Gastroesophageal sphincter (tissue), 3 donors: ENCODE data around the gene RABGGTA.

Source experiments
- EP300 ChIP-seq: sonication (generic); formaldehyde crosslinking; IDR thresholded peaks from one replicate; pipeline ENCODE4 v1.6.1; 2017; ENCODE audit warnings: antibody characterized with exemption, mild to moderate bottlenecking
- POLR2A ChIP-seq, 2 donors: fragments of 450-650 bp; IDR thresholded peaks; one replicate each; pipeline ENCODE4 v1.6.1; 2017; ENCODE audit warnings: antibody characterized with exemption in 2 of 2, mild to moderate bottlenecking in 2 of 2, moderate library complexity in 1 of 2
- POLR2AphosphoS5 ChIP-seq: sonication (generic); formaldehyde crosslinking; IDR thresholded peaks from one replicate; pipeline ENCODE4 v1.6.1; 2017; ENCODE audit warnings: antibody characterized with exemption
- TF ChIP-seq, protein P1 (sequence below), 4 experiments: fragments of 200-600 bp in 2 of 4; fragments of 450-650 bp in 2 of 4; sonication (generic) in 1 of 4; IDR thresholded peaks; one replicate each; pipeline ENCODE4 v1.5.1; 2017 to 2019; ENCODE audit warnings: antibody characterized with exemption in 4 of 4, mild to moderate bottlenecking in 2 of 4, moderate library complexity in 2 of 4

DNA sequence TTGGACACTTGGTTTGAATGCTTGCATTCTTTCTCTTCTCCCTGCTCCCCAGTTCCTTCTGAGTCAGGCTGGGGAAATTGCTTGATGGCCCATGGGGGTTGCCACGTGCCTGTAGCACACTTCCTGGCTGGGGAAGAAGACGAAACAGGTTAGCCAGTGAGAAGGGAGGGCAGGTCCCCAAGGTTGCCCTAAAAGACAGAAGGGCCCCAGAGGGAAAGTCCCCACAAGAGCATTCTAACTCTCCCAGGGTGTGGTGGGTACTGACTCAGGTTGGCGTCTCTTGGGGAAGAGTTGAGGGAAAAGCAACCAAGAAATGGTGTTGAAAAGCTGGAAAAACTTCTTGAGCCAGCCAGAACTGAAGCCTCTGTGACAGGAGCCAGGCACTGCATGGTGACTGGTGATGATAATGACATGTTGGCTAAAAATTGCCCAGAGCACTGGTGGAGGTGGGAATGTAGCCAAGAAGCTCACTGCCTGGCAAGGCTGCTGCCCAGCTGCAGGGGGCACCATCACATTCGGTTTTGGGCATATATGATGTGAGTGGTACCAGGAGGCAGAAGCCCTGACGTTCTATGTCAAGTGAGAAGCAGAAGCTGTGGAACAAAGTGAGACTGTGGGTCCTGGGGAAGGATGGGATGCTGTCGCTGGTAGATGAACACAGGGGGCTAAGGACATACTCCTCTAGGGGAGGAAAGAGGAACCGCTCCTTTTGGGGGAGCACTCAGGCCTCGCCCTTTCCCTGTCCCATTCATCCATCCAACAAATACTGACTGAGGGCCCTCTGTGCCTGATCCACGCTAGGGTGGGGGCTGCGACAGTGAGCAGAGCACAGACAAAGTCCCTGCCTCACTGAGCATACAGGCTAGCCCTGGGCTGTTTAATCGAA, 8.1 kb upstream of the RABGGTA start:
- no peak for TF ChIP-seq POLR2A (IDR thresholded peaks at IDR 0.05)
- TF ChIP-seq, protein P1, sequence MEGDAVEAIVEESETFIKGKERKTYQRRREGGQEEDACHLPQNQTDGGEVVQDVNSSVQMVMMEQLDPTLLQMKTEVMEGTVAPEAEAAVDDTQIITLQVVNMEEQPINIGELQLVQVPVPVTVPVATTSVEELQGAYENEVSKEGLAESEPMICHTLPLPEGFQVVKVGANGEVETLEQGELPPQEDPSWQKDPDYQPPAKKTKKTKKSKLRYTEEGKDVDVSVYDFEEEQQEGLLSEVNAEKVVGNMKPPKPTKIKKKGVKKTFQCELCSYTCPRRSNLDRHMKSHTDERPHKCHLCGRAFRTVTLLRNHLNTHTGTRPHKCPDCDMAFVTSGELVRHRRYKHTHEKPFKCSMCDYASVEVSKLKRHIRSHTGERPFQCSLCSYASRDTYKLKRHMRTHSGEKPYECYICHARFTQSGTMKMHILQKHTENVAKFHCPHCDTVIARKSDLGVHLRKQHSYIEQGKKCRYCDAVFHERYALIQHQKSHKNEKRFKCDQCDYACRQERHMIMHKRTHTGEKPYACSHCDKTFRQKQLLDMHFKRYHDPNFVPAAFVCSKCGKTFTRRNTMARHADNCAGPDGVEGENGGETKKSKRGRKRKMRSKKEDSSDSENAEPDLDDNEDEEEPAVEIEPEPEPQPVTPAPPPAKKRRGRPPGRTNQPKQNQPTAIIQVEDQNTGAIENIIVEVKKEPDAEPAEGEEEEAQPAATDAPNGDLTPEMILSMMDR (IDR thresholded peaks at IDR 0.05), result no peak
- TF ChIP-seq EP300, result no peak
- TF ChIP-seq POLR2AphosphoS5, result no peak
